ENCODE results near the gene VIL1.

Gene VIL1

GRCh38 chr2:218432676-218433365 is 13.9 kb downstream of the VIL1 start:
- no peak for DNase-seq (ENCODE audit: low read depth)
- H3K4me3 ChIP-seq (ENCODE audit: low read depth, low read length) = no peak overlapping the region

DNA sequence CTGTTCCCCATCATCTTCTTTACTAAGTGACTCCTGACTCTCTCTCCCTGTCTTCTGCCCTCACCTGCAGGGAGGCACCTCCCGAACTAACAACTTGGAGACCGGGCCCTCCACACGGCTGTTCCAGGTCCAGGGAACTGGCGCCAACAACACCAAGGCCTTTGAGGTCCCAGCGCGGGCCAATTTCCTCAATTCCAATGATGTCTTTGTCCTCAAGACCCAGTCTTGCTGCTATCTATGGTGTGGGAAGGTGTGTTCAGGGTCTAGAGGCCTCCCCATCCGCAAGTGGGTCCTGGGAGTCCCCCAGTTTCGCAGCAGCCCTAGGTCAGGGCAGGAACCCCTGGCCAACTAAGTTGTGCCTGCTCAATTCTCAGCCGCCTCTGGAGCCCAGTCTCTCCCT is 15.5 kb downstream of the VIL1 start:
- no peak overlapping the region for H3K4me3 ChIP-seq (ENCODE audit: low read depth, low read length)
- DNase-seq (ENCODE audit: low read depth) = no peak

DNA sequence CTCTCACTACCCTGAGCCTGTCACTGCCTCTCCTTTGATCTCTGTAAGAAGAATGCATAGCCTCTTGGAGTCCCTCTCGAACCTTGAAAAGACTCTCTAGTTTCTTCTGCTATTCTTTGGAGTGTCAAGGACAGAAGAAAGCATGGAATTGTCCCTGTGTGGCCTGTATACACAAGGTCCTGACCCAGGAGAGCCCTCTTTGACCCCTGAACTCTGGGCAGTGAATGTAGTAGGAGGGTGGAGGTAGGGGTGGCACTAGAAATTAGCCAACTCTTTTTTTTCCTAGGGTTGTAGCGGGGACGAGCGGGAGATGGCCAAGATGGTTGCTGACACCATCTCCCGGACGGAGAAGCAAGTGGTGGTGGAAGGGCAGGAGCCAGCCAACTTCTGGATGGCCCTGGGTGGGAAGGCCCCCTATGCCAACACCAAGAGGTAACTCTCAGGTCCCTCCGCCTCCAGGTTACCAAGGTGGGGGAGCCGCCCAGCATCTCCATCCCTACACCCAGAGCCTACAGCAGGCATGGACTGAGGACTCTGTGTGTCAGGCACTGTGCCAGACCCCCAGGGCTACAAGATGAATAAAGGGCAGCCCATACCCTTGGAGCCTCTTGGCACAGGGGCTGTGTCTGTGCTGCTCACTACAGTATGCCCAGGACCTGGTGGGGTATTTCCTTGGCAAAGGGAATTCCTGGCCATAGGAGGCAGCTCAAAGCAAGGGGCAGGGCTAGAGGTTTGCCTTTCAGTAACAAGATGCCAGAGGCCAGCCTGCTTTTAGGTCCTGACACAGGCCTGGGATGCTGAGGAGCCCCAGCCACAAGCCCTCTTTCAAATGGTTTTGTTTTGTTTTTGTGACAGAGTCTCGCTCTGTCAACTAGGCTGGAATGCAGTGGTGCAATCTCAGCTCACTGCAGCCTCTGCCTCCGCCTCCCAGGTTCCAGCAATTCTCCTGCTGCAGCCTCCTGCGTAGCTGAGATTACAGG is 16.4 kb downstream of the VIL1 start:
- no peak for DNase-seq (ENCODE audit: low read depth)

GRCh38 chr2:218436992-218437391 is 18.1 kb downstream of the VIL1 start:
- DNase-seq (ENCODE audit: low read depth) = no peak
- H3K4me3 ChIP-seq (ENCODE audit: low read depth, low read length) = no peak overlapping the region

More for the DNA sequence above, 16.4 kb downstream of the VIL1 start:
- H3K4me3 ChIP-seq (ENCODE audit: low read depth, low read length) = no peak overlapping the region

DNA sequence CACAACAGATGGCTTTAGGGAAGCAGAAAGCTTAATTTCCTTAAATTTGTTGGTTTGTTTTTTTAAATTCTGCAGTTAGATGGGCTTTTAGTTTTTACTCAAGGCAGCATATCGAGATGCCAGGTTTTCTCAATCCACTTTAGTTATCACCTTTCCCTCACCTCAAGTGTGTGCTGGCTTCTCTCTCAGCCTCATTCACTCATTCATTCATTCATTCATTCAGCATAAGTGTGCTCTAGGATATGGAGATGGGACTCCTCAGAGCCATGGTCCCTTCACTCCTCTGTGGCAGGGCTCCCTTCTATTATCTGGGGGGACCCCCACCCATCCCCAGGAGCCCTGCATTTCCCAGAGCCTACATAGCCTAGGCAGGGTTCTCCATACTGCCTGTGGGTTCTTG is 19.0 kb downstream of the VIL1 start:
- no peak for DNase-seq (ENCODE audit: low read depth)
- no peak overlapping the region for H3K4me3 ChIP-seq (ENCODE audit: low read depth, low read length)

GRCh38 chr2:218438596-218438995 is 19.7 kb downstream of the VIL1 start:
- no peak for DNase-seq (ENCODE audit: low read depth)
- H3K4me3 ChIP-seq (ENCODE audit: low read depth, low read length) = no peak overlapping the region

DNA sequence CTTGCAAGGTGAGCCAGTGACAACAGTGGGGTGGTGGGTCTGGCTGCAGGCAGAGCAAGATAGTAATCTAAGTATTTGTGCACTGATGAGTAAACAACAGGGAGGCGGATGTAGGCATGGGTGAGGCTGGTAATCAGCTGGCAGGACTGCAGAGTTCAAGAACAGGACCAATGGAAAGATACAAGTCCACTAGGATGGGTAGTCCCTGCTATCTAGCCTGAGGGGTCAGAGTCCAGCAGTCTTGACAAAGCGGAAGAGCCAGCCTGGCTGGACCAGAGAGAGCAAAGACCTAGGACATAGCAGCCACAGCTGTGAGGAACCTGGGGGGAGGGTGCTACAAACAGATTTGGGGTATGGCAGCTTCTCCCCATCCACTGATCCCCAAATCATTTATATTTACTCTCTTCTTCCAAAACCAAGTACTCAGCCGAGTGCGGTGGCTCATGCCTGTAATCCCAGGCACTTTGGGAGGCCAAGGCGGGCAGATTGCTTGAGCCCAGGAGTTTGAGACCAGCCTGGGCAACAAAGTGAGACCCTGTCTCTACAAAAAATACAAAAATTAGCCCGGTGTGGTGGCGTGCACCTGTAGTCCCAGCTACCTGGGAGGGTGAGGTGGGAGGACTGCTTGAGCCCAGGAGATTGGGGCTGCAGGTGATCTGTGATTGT is 25.9 kb downstream of the VIL1 start:
- no peak overlapping the region for H3K4me3 ChIP-seq (ENCODE audit: low read depth, low read length)
- DNase-seq (ENCODE audit: low read depth) = no peak

DNA sequence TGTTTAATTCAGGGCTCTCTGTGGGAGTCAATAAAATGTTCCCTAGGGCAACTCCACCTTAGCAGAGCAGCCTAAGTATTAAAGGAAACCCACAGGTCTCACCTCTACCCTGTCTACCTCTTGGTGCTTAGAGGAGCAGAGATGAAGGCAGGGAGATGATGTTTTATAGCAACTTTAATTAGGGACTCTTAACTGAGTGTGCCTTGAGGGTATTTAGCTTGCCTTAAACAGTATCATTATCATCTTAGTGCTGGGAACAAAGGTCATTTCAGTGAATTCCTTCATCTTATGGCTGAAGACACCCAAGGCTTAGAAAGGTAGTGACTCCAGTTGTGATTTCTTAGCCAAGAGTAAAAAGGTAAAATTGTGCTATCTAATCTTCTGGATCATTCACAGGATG is 26.7 kb downstream of the VIL1 start:
- H3K4me3 ChIP-seq (ENCODE audit: low read depth, low read length) = no peak overlapping the region
- no peak for DNase-seq (ENCODE audit: low read depth)

GRCh38 chr2:218446547-218446946 is 27.6 kb downstream of the VIL1 start:
- H3K4me3 ChIP-seq (ENCODE audit: low read depth, low read length) = no peak overlapping the region
- no peak for DNase-seq (ENCODE audit: low read depth)

DNA sequence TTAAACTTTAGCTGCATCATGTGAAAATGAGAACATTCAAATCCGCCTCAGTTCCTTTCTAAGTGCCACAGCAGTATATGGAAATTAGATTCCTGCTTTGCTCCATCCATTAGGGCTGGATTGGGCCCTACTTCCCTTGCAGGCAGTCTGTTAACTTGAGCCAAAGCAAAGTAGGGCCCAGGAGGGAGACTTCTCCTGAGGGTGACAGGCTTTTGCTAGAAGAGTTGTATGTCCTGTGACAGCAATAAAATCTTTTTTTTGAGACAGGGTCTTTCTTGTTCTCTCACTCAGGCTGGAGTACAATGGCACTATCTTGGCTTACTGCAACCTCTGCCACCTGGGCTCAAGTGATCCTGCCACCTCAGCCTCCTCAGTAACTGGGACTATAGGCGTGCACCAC is 28.1 kb downstream of the VIL1 start:
- no peak for DNase-seq (ENCODE audit: low read depth)
- H3K4me3 ChIP-seq (ENCODE audit: low read depth, low read length) = no peak overlapping the region

DNA sequence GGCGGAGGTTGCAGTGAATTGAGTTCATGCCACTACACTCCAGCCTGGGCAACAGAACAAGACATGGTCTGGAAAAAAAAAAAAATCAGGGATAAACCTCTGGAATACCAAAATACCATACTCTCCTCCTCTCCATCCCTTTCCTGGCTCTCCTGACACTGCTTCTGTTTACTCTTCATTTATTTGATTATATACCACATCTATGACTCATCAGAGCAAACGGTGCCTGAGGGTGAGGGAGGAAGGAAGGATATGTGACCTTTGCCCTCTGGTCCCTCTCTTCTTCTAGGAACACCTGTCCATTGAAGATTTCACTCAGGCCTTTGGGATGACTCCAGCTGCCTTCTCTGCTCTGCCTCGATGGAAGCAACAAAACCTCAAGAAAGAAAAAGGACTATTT is 30.0 kb downstream of the VIL1 start:
- no peak for DNase-seq (ENCODE audit: low read depth)
- no peak overlapping the region for H3K4me3 ChIP-seq (ENCODE audit: low read depth, low read length)

DNA sequence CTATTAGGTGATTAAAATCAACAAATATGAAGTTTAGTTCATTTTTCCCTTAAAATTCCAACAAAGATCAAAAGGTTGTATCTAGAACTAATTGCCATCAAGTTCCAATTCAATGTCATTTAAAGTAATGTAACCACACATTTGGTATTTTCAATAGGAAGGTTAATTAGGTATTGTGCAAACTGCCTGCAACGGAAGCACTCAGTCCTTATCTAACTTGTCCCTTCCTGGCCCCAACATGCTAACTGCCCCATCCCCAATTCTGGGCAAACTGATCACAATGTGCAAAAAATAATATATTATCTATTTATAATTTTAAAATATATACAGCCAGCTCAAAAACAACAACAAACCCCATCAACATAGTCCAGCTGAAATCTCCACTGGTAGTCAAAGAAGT is 33.2 kb downstream of the VIL1 start:
- H3K4me3 ChIP-seq (ENCODE audit: low read depth, low read length) = no peak overlapping the region
- DNase-seq (ENCODE audit: low read depth) = no peak

DNA sequence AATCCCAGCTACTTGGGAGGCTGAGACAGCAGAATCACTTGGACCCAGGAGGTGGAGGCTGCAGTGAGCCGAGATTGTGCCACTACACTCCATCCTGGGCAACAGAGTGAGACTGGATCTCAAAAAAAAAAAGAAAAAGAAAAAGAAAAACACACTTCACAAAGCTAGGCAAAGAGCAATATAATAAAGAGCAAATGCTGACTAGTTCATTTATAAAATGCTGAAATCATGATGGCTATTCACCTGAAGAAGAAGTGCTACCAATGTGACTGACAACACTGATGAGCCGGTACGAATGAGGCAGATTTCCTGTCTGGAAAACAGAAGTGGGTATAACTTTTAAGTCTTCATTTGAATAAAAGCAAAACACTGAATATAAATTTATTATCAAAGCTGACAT is 37.9 kb downstream of the VIL1 start:
- no peak for DNase-seq (ENCODE audit: low read depth)
- H3K4me3 ChIP-seq (ENCODE audit: low read depth, low read length) = no peak overlapping the region

DNA sequence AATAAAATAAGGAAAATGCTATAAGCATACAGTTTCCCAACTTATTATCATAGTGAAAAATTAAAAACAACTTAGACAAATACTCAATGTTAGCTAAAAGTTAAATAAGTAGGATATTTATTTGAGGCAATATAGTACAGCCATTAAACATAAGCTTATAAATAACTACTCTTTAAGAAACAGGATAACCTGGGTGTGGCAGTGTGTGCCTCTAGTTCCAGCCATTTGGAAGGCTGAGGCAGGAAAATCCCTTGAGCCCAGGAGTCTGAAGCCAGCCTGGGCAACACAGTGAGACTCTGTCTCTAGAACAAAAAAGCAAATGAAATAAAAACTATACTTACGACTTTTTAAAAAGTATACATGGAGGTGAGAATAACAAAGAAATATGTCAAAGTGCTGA is 39.7 kb downstream of the VIL1 start:
- H3K4me3 ChIP-seq (ENCODE audit: low read depth, low read length) = no peak overlapping the region
- DNase-seq (ENCODE audit: low read depth) = no peak

DNA sequence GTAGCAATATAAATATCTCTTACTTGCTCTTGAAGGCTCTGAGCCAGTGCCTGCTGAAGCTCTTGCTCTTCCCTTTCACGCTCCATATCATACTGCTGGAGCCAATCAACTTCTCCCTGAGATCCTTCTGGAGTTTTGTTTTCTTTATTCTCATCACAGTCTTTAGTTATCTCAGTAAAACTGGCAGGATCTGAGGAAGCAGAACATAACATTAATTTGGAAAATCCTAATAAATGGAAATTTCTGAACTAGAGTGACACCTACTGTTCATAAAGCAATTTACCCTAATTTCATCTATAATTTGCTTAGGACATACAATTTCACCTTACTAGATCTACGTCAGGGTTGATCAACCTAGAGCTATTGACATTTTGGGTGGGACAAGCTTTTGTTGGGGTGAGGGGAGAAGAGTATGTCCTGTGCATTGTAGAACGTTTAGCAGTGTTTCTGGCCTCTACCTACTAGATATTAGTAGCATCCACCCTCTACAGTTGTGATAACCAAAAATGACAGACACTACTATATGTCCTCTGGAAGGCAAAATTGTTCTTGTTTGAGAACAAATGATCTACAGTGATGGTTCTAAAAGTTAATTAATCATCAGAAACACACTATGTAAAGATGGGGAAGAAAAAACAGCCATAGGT is 47.2 kb downstream of the VIL1 start:
- no peak for DNase-seq (ENCODE audit: low read depth)
- no peak overlapping the region for H3K4me3 ChIP-seq (ENCODE audit: low read depth, low read length)

- H3K4me3 ChIP-seq (ENCODE audit: low read depth, low read length) = no peak overlapping the region
- DNase-seq (ENCODE audit: low read depth) = no peak
Measured at GRCh38 chr2:218470448-218470847, 51.5 kb downstream of the VIL1 start.

- H3K4me3 ChIP-seq (ENCODE audit: low read depth, low read length) = no peak overlapping the region
- no peak for DNase-seq (ENCODE audit: low read depth)
Measured at GRCh38 chr2:218471036-218471435, 52.1 kb downstream of the VIL1 start.

- DNase-seq (ENCODE audit: low read depth) = no peak
- no peak overlapping the region for H3K4me3 ChIP-seq (ENCODE audit: low read depth, low read length)
Measured at GRCh38 chr2:218471982-218472381, 53.1 kb downstream of the VIL1 start.

DNA sequence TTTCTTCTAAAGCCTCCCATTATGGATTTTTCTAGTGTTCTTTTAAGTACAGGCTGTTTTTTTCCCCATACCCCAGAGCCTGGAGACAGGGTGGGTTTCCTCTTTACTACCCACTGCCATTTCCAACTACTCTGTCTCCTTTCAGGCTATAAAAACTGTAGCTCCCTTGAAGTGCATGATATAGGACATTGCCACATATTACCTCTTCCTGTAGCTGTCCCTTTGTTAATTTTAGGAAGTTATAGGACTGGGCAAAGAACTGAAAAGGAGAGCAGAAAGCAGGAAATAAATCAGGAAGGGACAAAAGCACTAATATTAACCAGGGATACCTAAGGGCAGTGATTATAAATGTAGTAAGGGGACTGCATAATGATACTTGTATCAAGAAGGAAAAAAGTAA is 54.1 kb downstream of the VIL1 start:
- no peak for DNase-seq (ENCODE audit: low read depth)
- no peak overlapping the region for H3K4me3 ChIP-seq (ENCODE audit: low read depth, low read length)

GRCh38 chr2:218474527-218474926 is 55.6 kb downstream of the VIL1 start:
- H3K4me3 ChIP-seq (ENCODE audit: low read depth, low read length) = no peak overlapping the region
- DNase-seq (ENCODE audit: low read depth) = no peak
